Measurements from ENCODE around the gene CREB5.

- peak in 1 of 2 donors; percentile 29 for TF ChIP-seq CTCF (IDR thresholded peaks at IDR 0.05; ENCODE audit: extremely low read depth in 1 of 2, insufficient read depth in 1 of 2, low read depth in 1 of 2, low read length in 2 of 2)
- no peak for TF ChIP-seq POLR2A (IDR thresholded peaks at IDR 0.05; ENCODE audit: low read depth, low read length)
- TF ChIP-seq FOS (IDR thresholded peaks at IDR 0.05; ENCODE audit: borderline replicate concordance, insufficient read depth, low read length): no peak
- no peak for TF ChIP-seq POLR2AphosphoS5 (IDR thresholded peaks at IDR 0.05; ENCODE audit: insufficient read depth, low read depth, low read length)
- TF ChIP-seq MAX (IDR thresholded peaks at IDR 0.05; ENCODE audit: insufficient read depth, insufficient read length): no peak
- TF ChIP-seq EZH2 (IDR thresholded peaks at IDR 0.05; ENCODE audit: borderline replicate concordance, low read depth, low read length, severe bottlenecking): no peak
Observed at GRCh38 chr7:28536259-28536658, 123.9 kb downstream of the CREB5 start.

Measured in endothelial cell of umbilical vein (primary cell).